Effector memory CD4-positive, alpha-beta T cell (primary cell): ENCODE results near the gene LMBR1.
"Not testable (repeated sequence)": the region's sequence is repeated elsewhere in the genome, so short reads cannot be mapped to it uniquely, and the experiment has no call there.

ENCODE experiments used
- DNase-seq, 3 donors: peaks; one replicate each; pipeline ENCODE4 v3.0.0-alpha.2; 2020
- H3K27ac ChIP-seq: 2 replicates; pipeline ENCODE4 v1.7.0; 2013; ENCODE audit warnings: mild to moderate bottlenecking, low read length, moderate library complexity; ENCODE audit not compliant: insufficient read depth, poor library complexity, severe bottlenecking
- H3K27me3 ChIP-seq: replicated peaks from 2 replicates; pipeline ENCODE4 v1.7.0; 2013; ENCODE audit warnings: mild to moderate bottlenecking, low read length; ENCODE audit not compliant: insufficient read depth, control insufficient read depth, poor library complexity, severe bottlenecking
- H3K36me3 ChIP-seq: 2 replicates; pipeline ENCODE4 v1.7.0; 2013; ENCODE audit warnings: mild to moderate bottlenecking, low read length, moderate library complexity; ENCODE audit not compliant: control insufficient read depth, insufficient read depth
- H3K4me1 ChIP-seq: 2 replicates; pipeline ENCODE4 v1.7.0; 2013; ENCODE audit warnings: low read length, mild to moderate bottlenecking; ENCODE audit not compliant: control insufficient read depth, insufficient read depth, poor library complexity, severe bottlenecking
- H3K4me3 ChIP-seq: 2 replicates; pipeline ENCODE4 v1.7.0; 2013; ENCODE audit warnings: low read length, low read depth, mild to moderate bottlenecking; ENCODE audit not compliant: insufficient read depth, poor library complexity, severe bottlenecking
- H3K9me3 ChIP-seq: 2 replicates; pipeline ENCODE4 v1.7.0; 2013; ENCODE audit warnings: mild to moderate bottlenecking, low read length, moderate library complexity; ENCODE audit not compliant: control insufficient read depth

LMBR1 gene

GRCh38 chr7:156857757-156858156 lies 35.2 kb downstream of the LMBR1 start:
- Histone ChIP-seq H3K9me3 (no peaks in the 10 kb centered on the region), H3K36me3 (peaks cover 3% of the 10 kb centered on the region), H3K4me1 (no peaks in the 10 kb centered on the region), H3K4me3 (no peak overlapping the region), H3K27me3 (no peaks in the 10 kb centered on the region), H3K27ac (no peak overlapping the region)
- DNase-seq: no peak

- Histone ChIP-seq H3K36me3 (no peaks in the 10 kb centered on the region), H3K27ac (no peak overlapping the region), H3K27me3 (no peaks in the 10 kb centered on the region), H3K4me1 (no peaks in the 10 kb centered on the region), H3K4me3 (no peak overlapping the region), H3K9me3 (no peaks in the 10 kb centered on the region)
- no peak for DNase-seq
These were observed 38.3 kb downstream of the LMBR1 start for GRCh38 chr7:156854654-156855053.

DNA sequence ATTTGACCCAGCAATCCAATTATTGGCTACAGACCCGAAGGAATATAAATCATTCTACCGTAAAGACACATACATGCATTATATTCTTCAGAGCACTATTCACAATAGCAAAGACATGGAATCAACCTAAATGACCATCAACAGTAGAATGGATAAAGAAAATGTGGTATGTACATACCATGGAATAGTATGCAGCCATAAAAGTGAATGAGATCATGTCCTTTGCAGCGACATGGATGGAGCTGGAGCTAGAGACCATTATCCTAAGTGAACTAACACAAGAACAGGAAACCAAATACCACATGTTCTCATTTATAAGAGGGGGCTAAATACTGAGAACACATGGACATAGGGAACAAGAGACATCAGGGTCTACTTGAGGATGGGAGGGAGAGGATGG lies 44.0 kb downstream of the LMBR1 start:
- DNase-seq: no peak
- Histone ChIP-seq H3K27me3 (no peaks in the 10 kb centered on the region), H3K4me1 (no peaks in the 10 kb centered on the region), H3K4me3 (no peak overlapping the region), H3K36me3 (no peaks in the 10 kb centered on the region), H3K9me3 (no peaks in the 10 kb centered on the region), H3K27ac (no peak overlapping the region)

- H3K9me3 ChIP-seq: no peaks in the 10 kb centered on the region
- H3K27ac ChIP-seq: no peak overlapping the region
- no peaks in the 10 kb centered on the region for H3K27me3 ChIP-seq
- H3K4me3 ChIP-seq: no peak overlapping the region
- no peaks in the 10 kb centered on the region for H3K4me1 ChIP-seq
- no peak for DNase-seq
- no peaks in the 10 kb centered on the region for H3K36me3 ChIP-seq
These were observed 47.4 kb downstream of the LMBR1 start for GRCh38 chr7:156845379-156846101.

DNA sequence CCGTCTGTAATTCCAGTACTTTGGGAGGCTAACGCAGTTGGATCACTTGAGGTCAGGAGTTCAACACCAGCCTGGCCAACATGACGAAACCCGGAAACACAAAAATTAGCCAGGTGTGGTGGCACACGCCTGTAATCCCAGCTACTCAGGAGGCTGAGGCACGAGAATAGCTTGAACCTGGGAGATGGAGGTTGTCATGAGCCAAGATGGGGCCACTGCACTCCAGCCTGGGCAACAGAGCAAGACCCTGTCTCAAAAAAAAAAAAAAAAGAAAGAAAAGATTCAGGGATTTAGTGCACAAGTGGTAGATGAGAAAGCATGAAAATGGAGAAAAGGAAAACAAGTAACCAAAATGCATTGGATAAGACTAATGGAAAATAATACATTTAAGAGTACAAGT lies 49.4 kb downstream of the LMBR1 start:
- H3K27ac ChIP-seq, DNase-seq, H3K4me3 ChIP-seq, H3K36me3 ChIP-seq, H3K27me3 ChIP-seq, H3K9me3 ChIP-seq, H3K4me1 ChIP-seq: not testable (repeated sequence)

GRCh38 chr7:156843157-156843556 lies 49.8 kb downstream of the LMBR1 start:
- Histone ChIP-seq H3K27me3 (no peaks in the 10 kb centered on the region), H3K9me3 (no peaks in the 10 kb centered on the region), H3K4me3 (no peak overlapping the region), H3K27ac (no peak overlapping the region), H3K36me3 (no peaks in the 10 kb centered on the region), H3K4me1 (no peaks in the 10 kb centered on the region)
- no peak for DNase-seq

DNA sequence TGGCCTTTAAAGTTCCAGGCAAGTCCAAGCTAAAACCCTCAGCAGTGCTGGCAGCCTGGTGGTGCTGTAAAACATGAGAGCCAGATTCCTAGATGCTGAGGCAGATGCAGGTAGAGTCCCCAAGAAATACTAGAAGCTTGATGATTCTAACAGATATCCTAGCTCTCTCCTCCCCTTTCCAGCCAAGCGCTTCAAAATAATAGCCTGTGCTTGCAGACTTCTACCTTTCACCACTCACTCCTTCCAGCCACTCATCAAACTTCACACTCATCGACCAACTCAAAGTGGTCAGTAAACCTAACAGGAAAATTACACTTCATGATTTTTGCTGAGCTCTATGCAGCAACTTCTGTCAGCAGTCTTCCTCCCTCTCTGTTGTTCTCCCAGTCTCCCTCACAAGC lies 50.2 kb downstream of the LMBR1 start:
- no peaks in the 10 kb centered on the region for H3K4me1 ChIP-seq
- no peak overlapping the region for H3K27ac ChIP-seq
- no peaks in the 10 kb centered on the region for H3K36me3 ChIP-seq
- no peak for DNase-seq
- H3K27me3 ChIP-seq: no peaks in the 10 kb centered on the region
- H3K4me3 ChIP-seq: no peak overlapping the region
- H3K9me3 ChIP-seq: no peaks in the 10 kb centered on the region

DNA sequence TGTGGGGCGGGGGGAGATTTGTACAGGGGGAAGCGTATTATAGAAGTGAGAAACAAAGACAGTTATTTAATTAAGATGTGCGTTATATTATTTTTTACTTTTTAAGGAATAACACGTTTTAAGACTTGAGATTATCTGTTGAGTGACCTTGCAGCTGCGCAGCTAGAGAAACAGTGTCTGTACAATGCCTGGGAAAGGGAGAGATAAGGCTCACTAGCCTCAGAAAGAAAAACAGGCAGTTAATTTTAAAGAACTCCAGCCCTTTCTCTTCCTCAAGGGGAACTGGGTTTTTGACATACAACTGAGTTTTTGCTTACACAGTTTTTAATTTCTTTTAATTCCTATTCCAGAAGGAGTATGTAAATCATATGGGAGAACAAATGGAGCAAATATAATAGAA lies 50.7 kb downstream of the LMBR1 start:
- Histone ChIP-seq H3K4me1 (no peaks in the 10 kb centered on the region), H3K27me3 (no peaks in the 10 kb centered on the region), H3K27ac (no peak overlapping the region), H3K4me3 (no peak overlapping the region), H3K9me3 (no peaks in the 10 kb centered on the region), H3K36me3 (no peaks in the 10 kb centered on the region)
- DNase-seq: no peak

GRCh38 chr7:156841497-156841896 lies 51.5 kb downstream of the LMBR1 start:
- Histone ChIP-seq H3K27me3 (no peaks in the 10 kb centered on the region), H3K4me1 (no peaks in the 10 kb centered on the region), H3K36me3 (no peaks in the 10 kb centered on the region), H3K9me3 (no peaks in the 10 kb centered on the region), H3K4me3 (no peak overlapping the region), H3K27ac (no peak overlapping the region)
- no peak for DNase-seq

GRCh38 chr7:156840134-156840533 lies 52.8 kb downstream of the LMBR1 start:
- no peak for DNase-seq
- Histone ChIP-seq H3K27ac (no peak overlapping the region), H3K9me3 (no peaks in the 10 kb centered on the region), H3K27me3 (no peaks in the 10 kb centered on the region), H3K36me3 (no peaks in the 10 kb centered on the region), H3K4me3 (no peak overlapping the region), H3K4me1 (no peaks in the 10 kb centered on the region)
